ENCODE data around the gene SSNA1.

The SSNA1 gene

GRCh38 chr9:137163365-137163715 lies 25.1 kb upstream of the SSNA1 start:
- no peak overlapping the region for H2AFZ ChIP-seq
- H3K9me3 ChIP-seq (ENCODE audit: control insufficient read depth, low read length): no peaks in the 10 kb centered on the region
- peaks cover 13% of the 10 kb centered on the region for H3K27me3 ChIP-seq (ENCODE audit: control insufficient read depth, insufficient read depth, low read length)
- H3K9ac ChIP-seq: no peak overlapping the region
- H3K79me2 ChIP-seq: no peaks in the 10 kb centered on the region
- H3K36me3 ChIP-seq (ENCODE audit: control insufficient read depth, insufficient read depth, low read length): no peaks in the 10 kb centered on the region
- H3K4me1 ChIP-seq: no peaks in the 10 kb centered on the region
- no peak for TF ChIP-seq CTCF (IDR thresholded peaks at IDR 0.05)
- peak overlapping the region; percentile 65 for H3K4me2 ChIP-seq (ENCODE audit: low read length)
- H3K4me3 ChIP-seq (ENCODE audit: low read depth, low read length): peak overlapping the region; percentile 39
- no peak overlapping the region for H3K27ac ChIP-seq

GRCh38 chr9:137163805-137164204 lies 24.7 kb upstream of the SSNA1 start:
- no peak overlapping the region for H3K27ac ChIP-seq
- no peak overlapping the region for H3K4me2 ChIP-seq (ENCODE audit: low read length)
- H2AFZ ChIP-seq: no peak overlapping the region
- H3K79me2 ChIP-seq: no peaks in the 10 kb centered on the region
- no peaks in the 10 kb centered on the region for H3K9me3 ChIP-seq (ENCODE audit: control insufficient read depth, low read length)
- no peak overlapping the region for H3K9ac ChIP-seq
- H3K4me1 ChIP-seq: no peaks in the 10 kb centered on the region
- H3K36me3 ChIP-seq (ENCODE audit: control insufficient read depth, insufficient read depth, low read length): no peaks in the 10 kb centered on the region
- H3K4me3 ChIP-seq (ENCODE audit: low read depth, low read length): no peak overlapping the region
- peaks cover 13% of the 10 kb centered on the region for H3K27me3 ChIP-seq (ENCODE audit: control insufficient read depth, insufficient read depth, low read length)
- no peak for TF ChIP-seq CTCF (IDR thresholded peaks at IDR 0.05)

GRCh38 chr9:137164370-137165249 lies 23.9 kb upstream of the SSNA1 start:
- TF ChIP-seq CTCF (IDR thresholded peaks at IDR 0.05): no peak
- Histone ChIP-seq H3K4me3 (ENCODE audit: low read depth, low read length) (no peak overlapping the region), H3K4me1 (no peaks in the 10 kb centered on the region), H3K27ac (no peak overlapping the region), H3K9me3 (ENCODE audit: control insufficient read depth, low read length) (no peaks in the 10 kb centered on the region), H3K27me3 (ENCODE audit: control insufficient read depth, insufficient read depth, low read length) (peaks cover 15% of the 10 kb centered on the region), H3K36me3 (ENCODE audit: control insufficient read depth, insufficient read depth, low read length) (no peaks in the 10 kb centered on the region), H3K9ac (no peak overlapping the region), H3K79me2 (no peaks in the 10 kb centered on the region), H2AFZ (no peak overlapping the region), H3K4me2 (ENCODE audit: low read length) (no peak overlapping the region)

GRCh38 chr9:137165250-137165836 lies 23.1 kb upstream of the SSNA1 start:
- H3K4me3 ChIP-seq (ENCODE audit: low read depth, low read length): no peak overlapping the region
- no peak overlapping the region for H3K4me2 ChIP-seq (ENCODE audit: low read length)
- no peak overlapping the region for H2AFZ ChIP-seq
- no peak overlapping the region for H3K27ac ChIP-seq
- H3K27me3 ChIP-seq (ENCODE audit: control insufficient read depth, insufficient read depth, low read length): peaks cover 16% of the 10 kb centered on the region
- no peak for TF ChIP-seq CTCF (IDR thresholded peaks at IDR 0.05)
- H3K36me3 ChIP-seq (ENCODE audit: control insufficient read depth, insufficient read depth, low read length): no peaks in the 10 kb centered on the region
- no peaks in the 10 kb centered on the region for H3K9me3 ChIP-seq (ENCODE audit: control insufficient read depth, low read length)
- H3K4me1 ChIP-seq: no peaks in the 10 kb centered on the region
- no peak overlapping the region for H3K9ac ChIP-seq
- no peaks in the 10 kb centered on the region for H3K79me2 ChIP-seq
